ENCODE results near the gene S100PBP.

S100PBP gene

DNA sequence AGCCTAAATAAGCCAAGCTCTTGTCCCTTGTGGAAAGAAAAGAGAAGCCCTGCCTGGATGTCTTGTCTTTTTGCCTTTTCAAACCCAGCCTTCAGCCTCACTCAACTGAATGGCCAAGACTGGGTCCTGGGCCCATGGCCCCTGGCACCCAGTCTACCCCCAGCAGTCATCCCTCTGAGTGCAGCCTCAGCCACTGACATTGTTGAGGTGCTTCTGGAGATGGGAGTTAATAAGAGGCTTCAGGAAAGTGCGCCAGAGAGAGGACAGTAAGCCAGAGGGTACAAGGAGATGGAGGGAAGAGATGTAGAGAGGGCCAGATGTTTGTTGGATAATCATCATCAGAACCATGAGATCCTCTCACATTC is 46.4 kb downstream of the S100PBP start:
- Histone ChIP-seq H4K91ac (ENCODE audit: low read length) (no peak overlapping the region), H3K79me1 (replicated peaks; ENCODE audit: low read length, poor library complexity, severe bottlenecking) (no peaks in the 10 kb centered on the region), H3K23ac (ENCODE audit: low read length in 2 of 2) (no peak overlapping the region), H2BK12ac (ENCODE audit: low read length in 2 of 2) (no peak overlapping the region), H3K27me3 (ENCODE audit: control insufficient read depth in 1 of 2, insufficient read depth in 1 of 2, low read length in 2 of 2) (no peaks in the 10 kb centered on the region), H2BK120ac (ENCODE audit: low read depth, low read length) (no peak overlapping the region), H2BK5ac (ENCODE audit: low read depth, low read length, poor library complexity, severe bottlenecking) (no peak overlapping the region), H3K18ac (ENCODE audit: low read depth in 1 of 2, low read length in 2 of 2) (no peak overlapping the region), H4K8ac (ENCODE audit: low read length) (no peak overlapping the region), H3K4me1 (ENCODE audit: control insufficient read depth, insufficient read depth, low read depth, low read length) (peaks cover 5% of the 10 kb centered on the region), H3K9me3 (ENCODE audit: control insufficient read depth, low read length) (no peaks in the 10 kb centered on the region), H3K14ac (ENCODE audit: low read length in 2 of 2) (no peak overlapping the region), H2BK15ac (ENCODE audit: low read depth, poor library complexity, severe bottlenecking) (no peak overlapping the region), H3K4me3 (ENCODE audit: insufficient read depth in 1 of 2, low read depth in 1 of 2, low read length in 2 of 2) (no peak overlapping the region), H3K4me2 (ENCODE audit: low read length, poor library complexity, severe bottlenecking) (no peak overlapping the region), H3K9ac (ENCODE audit: low read length) (no peak overlapping the region), H2AK5ac (ENCODE audit: low read length, severe bottlenecking) (no peak overlapping the region), H3K4ac (ENCODE audit: low read depth in 1 of 2, low read length in 2 of 2) (no peak overlapping the region), H3K27ac (ENCODE audit: low read length, poor library complexity, severe bottlenecking) (no peak overlapping the region), H3K36me3 (ENCODE audit: control insufficient read depth in 1 of 2, insufficient read depth in 2 of 2, low read depth in 1 of 2, low read length in 2 of 2) (peaks cover 25 to 34% of the 10 kb centered on the region in 2 experiments), H2AFZ (ENCODE audit: low read depth, low read length) (no peak overlapping the region)
- no peak for DNase-seq
- no CpG with 5 or more reads among the region's 1 CpG for WGBS

DNA sequence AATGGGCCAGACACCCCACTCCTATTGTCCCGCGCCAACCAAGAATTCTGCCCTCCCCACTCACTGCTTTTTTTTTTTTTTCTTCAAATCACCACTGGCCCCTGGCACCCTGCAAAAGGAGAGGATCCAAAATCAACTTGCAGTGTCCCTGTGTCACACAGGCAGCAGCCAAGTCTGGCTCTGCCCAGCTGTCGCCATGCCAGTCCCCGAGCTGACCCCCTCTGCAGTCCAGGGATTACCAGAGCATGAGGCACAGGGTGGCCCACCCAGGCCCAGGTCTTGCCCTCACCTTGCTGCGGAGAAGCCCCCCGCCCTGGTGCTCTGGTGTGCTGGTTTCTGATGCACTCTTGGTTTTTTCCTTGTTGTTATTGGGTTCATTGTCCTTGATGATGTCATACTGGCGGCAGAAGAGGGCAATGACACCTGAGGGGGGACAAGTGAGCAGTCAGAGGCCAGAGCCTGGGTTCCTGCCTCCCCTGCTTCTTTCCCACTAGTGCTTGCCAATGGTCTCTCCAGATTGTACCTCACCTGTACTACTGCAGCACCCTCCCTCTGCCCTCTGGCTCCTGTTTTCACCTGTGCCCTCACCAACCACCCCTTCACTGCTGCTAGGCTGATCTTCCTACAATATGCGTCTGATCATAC is 47.0 kb downstream of the S100PBP start:
- no peak for DNase-seq
- Histone ChIP-seq H3K14ac (ENCODE audit: low read length in 2 of 2) (no peak overlapping the region), H3K18ac (ENCODE audit: low read depth in 1 of 2, low read length in 2 of 2) (no peak overlapping the region), H3K9ac (ENCODE audit: low read length) (no peak overlapping the region), H4K8ac (ENCODE audit: low read length) (no peak overlapping the region), H3K4me1 (ENCODE audit: control insufficient read depth, insufficient read depth, low read depth, low read length) (peaks cover 5% of the 10 kb centered on the region), H2AK5ac (ENCODE audit: low read length, severe bottlenecking) (no peak overlapping the region), H3K36me3 (ENCODE audit: control insufficient read depth in 1 of 2, insufficient read depth in 2 of 2, low read depth in 1 of 2, low read length in 2 of 2) (peaks cover 25 to 27% of the 10 kb centered on the region in 2 experiments), H3K4ac (ENCODE audit: low read depth in 1 of 2, low read length in 2 of 2) (no peak overlapping the region), H3K4me2 (ENCODE audit: low read length, poor library complexity, severe bottlenecking) (no peak overlapping the region), H2BK5ac (ENCODE audit: low read depth, low read length, poor library complexity, severe bottlenecking) (no peak overlapping the region), H3K23ac (ENCODE audit: low read length in 2 of 2) (no peak overlapping the region), H2BK12ac (ENCODE audit: low read length in 2 of 2) (no peak overlapping the region), H2BK15ac (ENCODE audit: low read depth, poor library complexity, severe bottlenecking) (no peak overlapping the region), H3K27ac (ENCODE audit: low read length, poor library complexity, severe bottlenecking) (no peak overlapping the region), H2BK120ac (ENCODE audit: low read depth, low read length) (no peak overlapping the region), H3K9me3 (ENCODE audit: control insufficient read depth, low read length) (no peaks in the 10 kb centered on the region), H2AFZ (ENCODE audit: low read depth, low read length) (no peak overlapping the region), H3K4me3 (ENCODE audit: insufficient read depth in 1 of 2, low read depth in 1 of 2, low read length in 2 of 2) (no peak overlapping the region), H3K79me1 (replicated peaks; ENCODE audit: low read length, poor library complexity, severe bottlenecking) (no peaks in the 10 kb centered on the region), H3K27me3 (ENCODE audit: control insufficient read depth in 1 of 2, insufficient read depth in 1 of 2, low read length in 2 of 2) (peaks cover 0 to 2% of the 10 kb centered on the region in 2 experiments), H4K91ac (ENCODE audit: low read length) (no peak overlapping the region)
- WGBS: 100% methylated on average over 7 of the region's 8 CpGs

DNA sequence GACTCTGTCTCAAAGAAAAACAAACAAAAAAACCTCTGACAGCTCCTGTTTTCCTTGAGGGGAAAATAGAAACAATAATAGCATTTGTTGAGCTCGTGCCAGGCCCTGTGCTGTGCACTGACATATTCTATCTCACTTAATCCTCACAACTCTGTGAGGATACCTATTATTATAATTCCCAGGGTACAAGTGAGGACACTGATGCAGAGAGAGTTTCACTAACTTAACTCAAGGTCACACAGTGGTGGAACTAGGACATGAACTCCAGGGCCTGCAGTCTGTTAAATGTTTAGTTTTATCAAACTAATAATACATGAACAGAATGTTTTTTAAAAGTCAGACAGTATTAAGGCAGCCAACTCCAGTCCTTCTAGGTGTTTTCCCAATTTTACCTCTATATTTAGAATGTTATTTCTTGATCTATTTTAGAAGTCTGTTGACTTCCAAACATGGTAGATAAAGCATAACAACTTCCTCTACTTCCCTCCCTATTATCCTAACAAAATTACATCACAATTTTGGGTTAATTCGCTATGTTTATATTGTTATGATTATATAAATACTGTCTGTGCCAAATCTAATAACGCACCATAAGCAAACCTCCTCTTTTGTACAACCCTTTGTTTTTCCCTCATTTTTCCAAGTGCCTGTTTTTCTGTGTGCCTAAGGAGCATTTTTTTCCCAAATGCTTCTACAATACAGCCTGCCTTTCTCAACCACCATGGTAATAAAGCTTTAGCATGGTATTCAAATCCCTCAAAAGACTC is 48.4 kb downstream of the S100PBP start:
- no peak overlapping the region for H3K18ac ChIP-seq (ENCODE audit: low read depth in 1 of 2, low read length in 2 of 2)
- WGBS: 85% methylated on average over 2 of the region's 3 CpGs

DNA sequence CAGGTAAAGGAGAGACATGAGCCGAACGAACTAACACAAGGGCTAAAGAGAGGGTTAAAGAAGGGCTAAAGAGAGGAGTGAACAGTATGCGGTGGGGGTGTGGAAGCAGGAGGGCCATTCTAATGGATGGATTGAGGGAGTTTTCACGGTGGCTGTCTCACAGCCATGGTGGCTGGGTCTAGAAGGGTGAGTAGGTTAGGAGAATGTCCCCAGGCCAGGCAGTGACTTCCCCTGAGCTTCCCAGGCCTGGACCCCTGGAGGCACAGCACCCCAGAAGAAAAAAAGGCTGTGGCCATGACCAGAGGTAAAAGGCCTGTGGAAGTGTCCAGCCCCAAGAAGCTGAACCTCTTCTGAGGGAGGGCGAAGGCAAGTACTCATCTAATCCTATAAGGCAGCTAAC is 49.7 kb downstream of the S100PBP start:
- 93% methylated on average over 4 of the region's 5 CpGs for WGBS
- Histone ChIP-seq H2BK120ac (ENCODE audit: low read depth, low read length) (no peak overlapping the region), H3K23ac (ENCODE audit: low read length in 2 of 2) (no peak overlapping the region), H2BK12ac (ENCODE audit: low read length in 2 of 2) (no peak overlapping the region), H4K8ac (ENCODE audit: low read length) (no peak overlapping the region), H3K4me1 (ENCODE audit: control insufficient read depth, insufficient read depth, low read depth, low read length) (peaks cover 13% of the 10 kb centered on the region), H3K36me3 (ENCODE audit: control insufficient read depth in 1 of 2, insufficient read depth in 2 of 2, low read depth in 1 of 2, low read length in 2 of 2) (peaks cover 15 to 22% of the 10 kb centered on the region in 2 experiments), H3K14ac (ENCODE audit: low read length in 2 of 2) (no peak overlapping the region), H3K4me2 (ENCODE audit: low read length, poor library complexity, severe bottlenecking) (no peak overlapping the region), H3K9me3 (ENCODE audit: control insufficient read depth, low read length) (no peaks in the 10 kb centered on the region), H3K79me1 (replicated peaks; ENCODE audit: low read length, poor library complexity, severe bottlenecking) (no peaks in the 10 kb centered on the region), H3K27ac (ENCODE audit: low read length, poor library complexity, severe bottlenecking) (no peak overlapping the region), H3K4me3 (ENCODE audit: insufficient read depth in 1 of 2, low read depth in 1 of 2, low read length in 2 of 2) (no peak overlapping the region), H3K4ac (ENCODE audit: low read depth in 1 of 2, low read length in 2 of 2) (no peak overlapping the region), H2BK15ac (ENCODE audit: low read depth, poor library complexity, severe bottlenecking) (no peak overlapping the region), H3K9ac (ENCODE audit: low read length) (no peak overlapping the region), H2BK5ac (ENCODE audit: low read depth, low read length, poor library complexity, severe bottlenecking) (no peak overlapping the region), H2AK5ac (ENCODE audit: low read length, severe bottlenecking) (no peak overlapping the region), H3K18ac (ENCODE audit: low read depth in 1 of 2, low read length in 2 of 2) (no peak overlapping the region), H3K27me3 (ENCODE audit: control insufficient read depth in 1 of 2, insufficient read depth in 1 of 2, low read length in 2 of 2) (peaks cover 10 to 22% of the 10 kb centered on the region in 2 experiments), H4K91ac (ENCODE audit: low read length) (no peak overlapping the region), H2AFZ (ENCODE audit: low read depth, low read length) (no peak overlapping the region)
- no peak for DNase-seq

More for the DNA sequence above, 48.4 kb downstream of the S100PBP start:
- Histone ChIP-seq H2BK120ac (ENCODE audit: low read depth, low read length) (no peak overlapping the region), H2AK5ac (ENCODE audit: low read length, severe bottlenecking) (no peak overlapping the region), H4K8ac (ENCODE audit: low read length) (no peak overlapping the region), H3K36me3 (ENCODE audit: control insufficient read depth in 1 of 2, insufficient read depth in 2 of 2, low read depth in 1 of 2, low read length in 2 of 2) (peaks cover 18 to 22% of the 10 kb centered on the region in 2 experiments), H2BK12ac (ENCODE audit: low read length in 2 of 2) (no peak overlapping the region), H3K27ac (ENCODE audit: low read length, poor library complexity, severe bottlenecking) (no peak overlapping the region), H2AFZ (ENCODE audit: low read depth, low read length) (no peak overlapping the region), H2BK15ac (ENCODE audit: low read depth, poor library complexity, severe bottlenecking) (no peak overlapping the region), H3K79me1 (replicated peaks; ENCODE audit: low read length, poor library complexity, severe bottlenecking) (no peaks in the 10 kb centered on the region), H3K27me3 (ENCODE audit: control insufficient read depth in 1 of 2, insufficient read depth in 1 of 2, low read length in 2 of 2) (peaks cover 9 to 10% of the 10 kb centered on the region in 2 experiments), H3K4me2 (ENCODE audit: low read length, poor library complexity, severe bottlenecking) (no peak overlapping the region), H3K23ac (ENCODE audit: low read length in 2 of 2) (no peak overlapping the region), H3K4ac (ENCODE audit: low read depth in 1 of 2, low read length in 2 of 2) (no peak overlapping the region), H3K9ac (ENCODE audit: low read length) (no peak overlapping the region), H4K91ac (ENCODE audit: low read length) (no peak overlapping the region), H3K14ac (ENCODE audit: low read length in 2 of 2) (no peak overlapping the region), H3K9me3 (ENCODE audit: control insufficient read depth, low read length) (no peaks in the 10 kb centered on the region), H3K4me3 (ENCODE audit: insufficient read depth in 1 of 2, low read depth in 1 of 2, low read length in 2 of 2) (no peak overlapping the region), H2BK5ac (ENCODE audit: low read depth, low read length, poor library complexity, severe bottlenecking) (no peak overlapping the region), H3K4me1 (ENCODE audit: control insufficient read depth, insufficient read depth, low read depth, low read length) (peaks cover 11% of the 10 kb centered on the region)
- no peak for DNase-seq
